Astrocyte (in vitro differentiated cells and primary cell): ENCODE results near the gene KRT9. TPM values are rescaled to one million over a fixed set of nuclear protein-coding genes. Genes with fewer than 3 reads are reported as not detected.
A peak's percentile ranks its signal among the peaks of the same experiment; 100 is the strongest.

Experiments
- DNase-seq: peaks from one replicate; pipeline ENCODE4 v3.0.0-alpha.2; 2010; ENCODE audit warnings: low read depth
- FAIRE-seq: peaks from 2 replicates; lab custom pipeline; 2011; peaks lifted over from hg19 to GRCh38; lab: Jason Lieb, UNC
- H2AFZ ChIP-seq: 2 replicates; pipeline ENCODE4 v1.6.0; 2012; ENCODE audit warnings: low read depth, low read length, inconsistent platforms
- H3K27ac ChIP-seq: 2 replicates; pipeline ENCODE4 v1.5.1; 2011; ENCODE audit warnings: low read depth, low read length, inconsistent platforms
- H3K27me3 ChIP-seq: 2 replicates; pipeline ENCODE4 v1.6.0; 2011; ENCODE audit warnings: low read length, inconsistent platforms; ENCODE audit not compliant: insufficient read depth
- H3K36me3 ChIP-seq: 2 replicates; pipeline ENCODE4 v1.5.1; 2011; ENCODE audit warnings: low read length, inconsistent platforms; ENCODE audit not compliant: insufficient read depth
- H3K4me1 ChIP-seq: 2 replicates; pipeline ENCODE4 v1.5.1; 2011; ENCODE audit warnings: low read length, inconsistent platforms; ENCODE audit not compliant: insufficient read depth
- H3K4me2 ChIP-seq: 2 replicates; pipeline ENCODE4 v1.6.0; 2012; ENCODE audit warnings: low read length, inconsistent platforms
- H3K4me3 ChIP-seq: 2 replicates; pipeline ENCODE4 v1.5.1; 2011; ENCODE audit warnings: low read depth, mild to moderate bottlenecking, low read length, inconsistent platforms; ENCODE audit not compliant: insufficient read depth
- H3K79me2 ChIP-seq: 2 replicates; pipeline ENCODE4 v1.6.0; 2012; ENCODE audit warnings: mild to moderate bottlenecking, low read length, inconsistent platforms; ENCODE audit not compliant: insufficient read depth
- H3K9ac ChIP-seq: 2 replicates; pipeline ENCODE4 v1.6.0; 2012; ENCODE audit warnings: mild to moderate bottlenecking, low read length, inconsistent platforms
- H3K9me3 ChIP-seq: 2 replicates; pipeline ENCODE4 v1.5.1; 2012; ENCODE audit warnings: low read depth, mild to moderate bottlenecking, low read length, inconsistent platforms; ENCODE audit not compliant: insufficient read depth
- H4K20me1 ChIP-seq: 2 replicates; pipeline ENCODE4 v1.6.0; 2012; ENCODE audit warnings: low read length, inconsistent platforms; ENCODE audit not compliant: insufficient read depth
- H3K27ac Mint-ChIP-seq: one replicate; pipeline ENCODE4 v1.8.0; 2021; ENCODE audit warnings: mild to moderate bottlenecking, mixed read lengths; ENCODE audit not compliant: unreplicated experiment
- H3K27me3 Mint-ChIP-seq: one replicate; pipeline ENCODE4 v1.8.0; 2021; ENCODE audit warnings: low read depth, mixed read lengths; ENCODE audit not compliant: unreplicated experiment
- H3K36me3 Mint-ChIP-seq: one replicate; pipeline ENCODE4 v1.8.0; 2021; ENCODE audit warnings: low read depth, mixed read lengths; ENCODE audit not compliant: unreplicated experiment
- H3K4me1 Mint-ChIP-seq: one replicate; pipeline ENCODE4 v1.8.0; 2021; ENCODE audit warnings: low read depth, mixed read lengths; ENCODE audit not compliant: unreplicated experiment
- H3K4me3 Mint-ChIP-seq: one replicate; pipeline ENCODE4 v1.8.0; 2021; ENCODE audit warnings: mild to moderate bottlenecking, moderate library complexity, mixed read lengths; ENCODE audit not compliant: unreplicated experiment
- H3K9me3 Mint-ChIP-seq: one replicate; pipeline ENCODE4 v1.8.0; 2021; ENCODE audit warnings: mild to moderate bottlenecking, mixed read lengths; ENCODE audit not compliant: unreplicated experiment
- CTCF ChIP-seq: IDR thresholded peaks from 2 replicates; pipeline ENCODE4 v1.5.1; 2011; ENCODE audit warnings: low read depth, mild to moderate bottlenecking, inconsistent platforms, low read length, moderate library complexity; ENCODE audit not compliant: insufficient read depth
- EZH2 ChIP-seq: IDR thresholded peaks from 2 replicates; pipeline ENCODE4 v1.6.1; 2012; ENCODE audit warnings: mild to moderate bottlenecking, low read length, inconsistent platforms; ENCODE audit not compliant: insufficient read depth
- total RNA-seq: library from RNA; stranded (reverse); gene quantifications from 2 replicates; pipeline ENCODE4 v1.2.1, GENCODE V29; 2021

The KRT9 gene
- total RNA-seq, 1 donor from 2014 or later = 0.09 TPM

- H3K4me1 ChIP-seq = no peaks in the 10 kb centered on the region
- no peak overlapping the region for H3K9ac ChIP-seq
- no peak for TF ChIP-seq EZH2
- TF ChIP-seq CTCF = no peak
- H3K4me3 ChIP-seq = no peak overlapping the region
- H3K4me2 ChIP-seq = no peak overlapping the region
- Mint-ChIP-seq H3K27ac (no peak overlapping the region), H3K9me3 (no peaks in the 10 kb centered on the region), H3K36me3 (no peaks in the 10 kb centered on the region), H3K4me1 (peaks cover 5% of the 10 kb centered on the region), H3K27me3 (peaks cover 32% of the 10 kb centered on the region), H3K4me3 (no peak overlapping the region)
- H3K79me2 ChIP-seq = no peaks in the 10 kb centered on the region
- H3K9me3 ChIP-seq = no peaks in the 10 kb centered on the region
- H2AFZ ChIP-seq = no peak overlapping the region
- peaks cover 33% of the 10 kb centered on the region for H3K27me3 ChIP-seq
- no peaks in the 10 kb centered on the region for H3K36me3 ChIP-seq
- no peak overlapping the region for H3K27ac ChIP-seq
- FAIRE-seq (no peak), DNase-seq (no peak)
- H4K20me1 ChIP-seq = no peaks in the 10 kb centered on the region
Measured at GRCh38 chr17:41561554-41561953, 10.3 kb downstream of the KRT9 start.

DNA sequence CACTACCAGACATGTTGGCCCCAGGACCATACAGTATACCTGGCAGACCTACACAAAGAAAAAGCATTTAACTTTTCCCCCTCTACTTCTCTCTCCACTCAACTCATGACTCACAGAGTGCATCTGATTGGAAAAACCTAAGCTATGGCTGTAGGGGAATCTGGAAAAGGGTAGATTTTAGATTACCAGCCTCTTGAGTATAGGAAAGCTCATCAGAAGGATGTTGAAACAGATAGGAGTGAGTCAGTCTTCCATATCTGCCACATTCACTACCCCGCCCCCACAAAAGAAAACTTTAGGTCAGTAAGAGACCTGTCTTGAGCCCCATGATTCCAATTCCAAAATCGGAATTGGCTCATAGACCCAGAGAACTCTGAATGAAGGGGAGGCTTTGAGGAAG lies 12.3 kb downstream of the KRT9 start:
- H3K4me1 ChIP-seq = no peaks in the 10 kb centered on the region
- Mint-ChIP-seq H3K36me3 (no peaks in the 10 kb centered on the region), H3K9me3 (no peaks in the 10 kb centered on the region), H3K27me3 (peaks cover 28% of the 10 kb centered on the region), H3K4me1 (peaks cover 5% of the 10 kb centered on the region), H3K4me3 (no peak overlapping the region), H3K27ac (no peak overlapping the region)
- no peaks in the 10 kb centered on the region for H4K20me1 ChIP-seq
- H3K27ac ChIP-seq = no peak overlapping the region
- no peak overlapping the region for H3K4me2 ChIP-seq
- H3K79me2 ChIP-seq = no peaks in the 10 kb centered on the region
- H3K4me3 ChIP-seq = no peak overlapping the region
- H3K36me3 ChIP-seq = no peaks in the 10 kb centered on the region
- H3K9ac ChIP-seq = no peak overlapping the region
- DNase-seq = peak; percentile 30
- TF ChIP-seq CTCF (no peak), EZH2 (no peak)
- H3K27me3 ChIP-seq = peaks cover 38% of the 10 kb centered on the region
- H3K9me3 ChIP-seq = no peaks in the 10 kb centered on the region
- no peak overlapping the region for H2AFZ ChIP-seq
- no peak for FAIRE-seq

DNA sequence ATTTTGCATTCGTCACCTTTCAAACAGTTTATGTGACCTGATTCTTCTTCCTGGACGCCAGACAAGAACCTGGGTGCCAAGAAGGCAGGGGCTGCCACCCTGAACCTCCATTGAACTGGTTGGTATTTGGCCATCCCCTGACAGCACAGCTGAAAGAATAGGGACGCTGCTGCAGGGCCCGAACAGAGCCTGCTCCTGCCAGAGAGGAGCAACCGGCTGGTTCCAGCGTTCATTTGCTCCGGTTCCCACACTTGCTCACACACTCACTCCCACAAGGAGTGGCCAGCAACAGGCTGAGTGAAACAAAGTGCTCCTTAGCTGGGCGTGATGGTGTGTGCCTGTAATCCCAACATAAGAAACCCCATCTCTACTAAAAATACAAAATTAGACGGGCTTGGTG lies 14.9 kb downstream of the KRT9 start:
- H3K27me3 ChIP-seq = peaks cover 20% of the 10 kb centered on the region
- H4K20me1 ChIP-seq = no peaks in the 10 kb centered on the region
- H2AFZ ChIP-seq = no peak overlapping the region
- DNase-seq = no peak
- H3K4me1 ChIP-seq = no peaks in the 10 kb centered on the region
- H3K4me1 Mint-ChIP-seq = peaks cover 5% of the 10 kb centered on the region
- H3K79me2 ChIP-seq = no peaks in the 10 kb centered on the region
- H3K36me3 ChIP-seq = no peaks in the 10 kb centered on the region
- TF ChIP-seq EZH2 (no peak), CTCF (no peak)
- H3K27ac Mint-ChIP-seq = no peak overlapping the region
- H3K4me3 ChIP-seq = no peak overlapping the region
- H3K9me3 Mint-ChIP-seq = no peaks in the 10 kb centered on the region
- H3K9me3 ChIP-seq = no peaks in the 10 kb centered on the region
- H3K36me3 Mint-ChIP-seq = no peaks in the 10 kb centered on the region
- no peak overlapping the region for H3K4me2 ChIP-seq
- no peak for FAIRE-seq
- no peak overlapping the region for H3K27ac ChIP-seq
- H3K4me3 Mint-ChIP-seq = no peak overlapping the region
- H3K27me3 Mint-ChIP-seq = peaks cover 29% of the 10 kb centered on the region
- H3K9ac ChIP-seq = no peak overlapping the region
